ENCODE data around the gene KREMEN1.
A peak's percentile ranks its signal among the peaks of the same experiment; 100 is the strongest.

Gene KREMEN1

GRCh38 chr22:29205594-29206371 lies 132.9 kb downstream of the KREMEN1 start, which contains the start of gene EMID1:
TSS of gene EMID1 (plus strand) at chr22:29205896. CDS start at chr22:29206039, 143 bp downstream.
- Histone ChIP-seq H3K4me3 (ENCODE audit: low read length) (peak within 1 kb of the TSS; percentile 60), H3K36me3 (ENCODE audit: insufficient read depth, low read length) (no peaks in the 10 kb centered on the region), H3K9me3 (ENCODE audit: low read length) (no peaks in the 10 kb centered on the region), H3K27me3 (ENCODE audit: insufficient read depth, low read length) (peaks cover 10% of the 10 kb centered on the region), H3K4me1 (ENCODE audit: insufficient read depth, low read length) (peaks cover 37% of the 10 kb centered on the region), H2AFZ (ENCODE audit: low read depth, low read length) (peak within 1 kb of the TSS; percentile 78)

GRCh38 chr22:29206372-29207242 lies 133.8 kb downstream of the KREMEN1 start:
- Histone ChIP-seq H3K4me1 (ENCODE audit: insufficient read depth, low read length) (peaks cover 35% of the 10 kb centered on the region), H2AFZ (ENCODE audit: low read depth, low read length) (peak overlapping the region; percentile 78), H3K27me3 (ENCODE audit: insufficient read depth, low read length) (peaks cover 10% of the 10 kb centered on the region), H3K9me3 (ENCODE audit: low read length) (no peaks in the 10 kb centered on the region), H3K36me3 (ENCODE audit: insufficient read depth, low read length) (no peaks in the 10 kb centered on the region), H3K4me3 (ENCODE audit: low read length) (peak overlapping the region; percentile 60)

GRCh38 chr22:29207243-29207550 lies 134.4 kb downstream of the KREMEN1 start:
- Histone ChIP-seq H3K36me3 (ENCODE audit: insufficient read depth, low read length) (no peaks in the 10 kb centered on the region), H3K27me3 (ENCODE audit: insufficient read depth, low read length) (peaks cover 10% of the 10 kb centered on the region), H3K9me3 (ENCODE audit: low read length) (no peaks in the 10 kb centered on the region), H3K4me3 (ENCODE audit: low read length) (no peak overlapping the region), H2AFZ (ENCODE audit: low read depth, low read length) (no peak overlapping the region), H3K4me1 (ENCODE audit: insufficient read depth, low read length) (peaks cover 29% of the 10 kb centered on the region)

GRCh38 chr22:29207562-29208501 lies 135.0 kb downstream of the KREMEN1 start:
- Histone ChIP-seq H3K9me3 (ENCODE audit: low read length) (no peaks in the 10 kb centered on the region), H2AFZ (ENCODE audit: low read depth, low read length) (no peak overlapping the region), H3K36me3 (ENCODE audit: insufficient read depth, low read length) (no peaks in the 10 kb centered on the region), H3K27me3 (ENCODE audit: insufficient read depth, low read length) (peaks cover 10% of the 10 kb centered on the region), H3K4me1 (ENCODE audit: insufficient read depth, low read length) (peaks cover 24% of the 10 kb centered on the region), H3K4me3 (ENCODE audit: low read length) (no peak overlapping the region)

- peaks cover 24% of the 10 kb centered on the region for H3K4me1 ChIP-seq (ENCODE audit: insufficient read depth, low read length)
- no peak overlapping the region for H3K4me3 ChIP-seq (ENCODE audit: low read length)
- H3K27me3 ChIP-seq (ENCODE audit: insufficient read depth, low read length), result peaks cover 10% of the 10 kb centered on the region
- no peak overlapping the region for H2AFZ ChIP-seq (ENCODE audit: low read depth, low read length)
- no peaks in the 10 kb centered on the region for H3K36me3 ChIP-seq (ENCODE audit: insufficient read depth, low read length)
- H3K9me3 ChIP-seq (ENCODE audit: low read length), result no peaks in the 10 kb centered on the region
Measured at GRCh38 chr22:29208502-29208862, 135.6 kb downstream of the KREMEN1 start.

- Histone ChIP-seq H3K9me3 (ENCODE audit: low read length) (no peaks in the 10 kb centered on the region), H3K4me3 (ENCODE audit: low read length) (no peak overlapping the region), H3K36me3 (ENCODE audit: insufficient read depth, low read length) (no peaks in the 10 kb centered on the region), H3K27me3 (ENCODE audit: insufficient read depth, low read length) (peaks cover 9% of the 10 kb centered on the region), H2AFZ (ENCODE audit: low read depth, low read length) (no peak overlapping the region), H3K4me1 (ENCODE audit: insufficient read depth, low read length) (peaks cover 24% of the 10 kb centered on the region)
Measured at GRCh38 chr22:29208879-29209623, 136.2 kb downstream of the KREMEN1 start.

GRCh38 chr22:29209624-29209929 lies 136.7 kb downstream of the KREMEN1 start:
- Histone ChIP-seq H3K4me3 (ENCODE audit: low read length) (no peak overlapping the region), H3K4me1 (ENCODE audit: insufficient read depth, low read length) (peaks cover 24% of the 10 kb centered on the region), H3K36me3 (ENCODE audit: insufficient read depth, low read length) (no peaks in the 10 kb centered on the region), H2AFZ (ENCODE audit: low read depth, low read length) (no peak overlapping the region), H3K9me3 (ENCODE audit: low read length) (no peaks in the 10 kb centered on the region), H3K27me3 (ENCODE audit: insufficient read depth, low read length) (peaks cover 4% of the 10 kb centered on the region)

GRCh38 chr22:29211066-29211465 lies 138.2 kb downstream of the KREMEN1 start:
- Histone ChIP-seq H3K36me3 (ENCODE audit: insufficient read depth, low read length) (no peaks in the 10 kb centered on the region), H3K4me1 (ENCODE audit: insufficient read depth, low read length) (peaks cover 24% of the 10 kb centered on the region), H3K4me3 (ENCODE audit: low read length) (no peak overlapping the region), H2AFZ (ENCODE audit: low read depth, low read length) (no peak overlapping the region), H3K9me3 (ENCODE audit: low read length) (no peaks in the 10 kb centered on the region), H3K27me3 (ENCODE audit: insufficient read depth, low read length) (no peaks in the 10 kb centered on the region)

- no peak overlapping the region for H2AFZ ChIP-seq (ENCODE audit: low read depth, low read length)
- no peaks in the 10 kb centered on the region for H3K27me3 ChIP-seq (ENCODE audit: insufficient read depth, low read length)
- H3K9me3 ChIP-seq (ENCODE audit: low read length), result no peaks in the 10 kb centered on the region
- peaks cover 20% of the 10 kb centered on the region for H3K4me1 ChIP-seq (ENCODE audit: insufficient read depth, low read length)
- no peak overlapping the region for H3K4me3 ChIP-seq (ENCODE audit: low read length)
- no peaks in the 10 kb centered on the region for H3K36me3 ChIP-seq (ENCODE audit: insufficient read depth, low read length)
Measured at GRCh38 chr22:29211466-29211865, 138.6 kb downstream of the KREMEN1 start.

GRCh38 chr22:29212743-29213142 lies 139.9 kb downstream of the KREMEN1 start:
- Histone ChIP-seq H3K9me3 (ENCODE audit: low read length) (no peaks in the 10 kb centered on the region), H3K4me3 (ENCODE audit: low read length) (no peak overlapping the region), H2AFZ (ENCODE audit: low read depth, low read length) (no peak overlapping the region), H3K27me3 (ENCODE audit: insufficient read depth, low read length) (no peaks in the 10 kb centered on the region), H3K4me1 (ENCODE audit: insufficient read depth, low read length) (peaks cover 7% of the 10 kb centered on the region), H3K36me3 (ENCODE audit: insufficient read depth, low read length) (no peaks in the 10 kb centered on the region)

- Histone ChIP-seq H3K4me1 (ENCODE audit: insufficient read depth, low read length) (peaks cover under 1% of the 10 kb centered on the region), H3K4me3 (ENCODE audit: low read length) (no peak overlapping the region), H3K9me3 (ENCODE audit: low read length) (no peaks in the 10 kb centered on the region), H2AFZ (ENCODE audit: low read depth, low read length) (no peak overlapping the region), H3K36me3 (ENCODE audit: insufficient read depth, low read length) (no peaks in the 10 kb centered on the region), H3K27me3 (ENCODE audit: insufficient read depth, low read length) (no peaks in the 10 kb centered on the region)
Measured at GRCh38 chr22:29213493-29213892, 140.7 kb downstream of the KREMEN1 start.

GRCh38 chr22:29214232-29214631 lies 141.4 kb downstream of the KREMEN1 start:
- Histone ChIP-seq H3K4me3 (ENCODE audit: low read length) (no peak overlapping the region), H3K9me3 (ENCODE audit: low read length) (no peaks in the 10 kb centered on the region), H3K36me3 (ENCODE audit: insufficient read depth, low read length) (no peaks in the 10 kb centered on the region)

More at GRCh38 chr22:29214232-29214631, 141.4 kb downstream of the KREMEN1 start:
- Histone ChIP-seq H3K4me1 (ENCODE audit: insufficient read depth, low read length) (no peaks in the 10 kb centered on the region), H3K27me3 (ENCODE audit: insufficient read depth, low read length) (no peaks in the 10 kb centered on the region), H2AFZ (ENCODE audit: low read depth, low read length) (no peak overlapping the region)
